SK-N-SH treated with all-trans-retinoic acid at 6 μM for 48 hours (cell line): ENCODE measurements around the gene TNFRSF12A.

Source experiments
- CREB5 ChIP-seq: fragments of 250-450 bp; sonication (Bioruptor Pico); IDR thresholded peaks from 2 replicates; pipeline ENCODE4 v1.5.1; 2020; ENCODE audit warnings: low read depth, mild to moderate bottlenecking, moderate library complexity
- PATZ1 ChIP-seq: fragments of 250-450 bp; sonication (Bioruptor Pico); IDR thresholded peaks from 2 replicates; pipeline ENCODE4 v1.8.0; 2020; ENCODE audit warnings: mild to moderate bottlenecking, moderate library complexity, borderline replicate concordance
- POU6F1 ChIP-seq: fragments of 250-450 bp; sonication (Bioruptor Pico); IDR thresholded peaks from 2 replicates; pipeline ENCODE4 v1.8.0; 2021; ENCODE audit warnings: low read depth, mild to moderate bottlenecking, moderate library complexity, borderline replicate concordance
- TCF4 ChIP-seq: fragments of 250-450 bp; sonication (Bioruptor Pico); IDR thresholded peaks from 2 replicates; pipeline ENCODE4 v1.8.0; 2021; ENCODE audit warnings: mild to moderate bottlenecking, moderate library complexity, borderline replicate concordance

GRCh38 chr16:3049921-3050481, 29.8 kb downstream of the TNFRSF12A start:
- TF ChIP-seq POU6F1 (CRISPR knock-in tag) (no peak), CREB5 (no peak), PATZ1 (CRISPR knock-in tag) (no peak), TCF4 (CRISPR knock-in tag) (no peak)
